Brain pericyte (primary cell): ENCODE data around the gene WDR7.

Experiments used
- DNase-seq: peaks from one replicate; pipeline ENCODE4 v3.0.0-alpha.2; 2012; ENCODE audit warnings: low read depth, low spot score

The WDR7 gene

DNA sequence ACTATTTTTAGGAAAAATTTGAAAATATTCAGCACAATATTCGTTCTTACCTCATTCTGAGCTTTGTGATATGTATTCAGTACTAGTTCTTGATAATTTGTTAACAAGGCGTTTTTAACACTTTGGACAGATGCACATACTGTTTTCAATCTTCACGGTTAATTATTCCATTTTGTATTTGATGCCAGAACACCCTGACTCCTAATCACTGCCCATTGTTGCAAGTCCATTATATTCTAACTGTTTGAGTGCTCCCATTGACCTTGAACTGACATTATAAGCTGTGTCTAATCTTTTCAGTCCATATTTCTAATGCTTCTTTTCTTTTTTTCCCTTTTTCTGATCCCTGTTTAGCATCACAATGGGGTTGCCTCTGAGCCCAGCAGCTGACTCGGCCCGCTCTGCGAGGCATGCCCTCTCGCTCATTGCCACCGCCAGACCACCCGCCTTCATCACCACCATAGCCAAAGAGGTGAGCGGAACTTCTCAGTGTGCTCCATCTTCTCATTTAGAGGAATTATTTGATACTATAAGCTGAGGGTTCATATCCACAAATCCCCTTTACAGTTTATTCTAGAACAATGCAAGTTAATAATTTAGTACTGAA lies 284.4 kb downstream of the WDR7 start:
- no peak for DNase-seq

DNA sequence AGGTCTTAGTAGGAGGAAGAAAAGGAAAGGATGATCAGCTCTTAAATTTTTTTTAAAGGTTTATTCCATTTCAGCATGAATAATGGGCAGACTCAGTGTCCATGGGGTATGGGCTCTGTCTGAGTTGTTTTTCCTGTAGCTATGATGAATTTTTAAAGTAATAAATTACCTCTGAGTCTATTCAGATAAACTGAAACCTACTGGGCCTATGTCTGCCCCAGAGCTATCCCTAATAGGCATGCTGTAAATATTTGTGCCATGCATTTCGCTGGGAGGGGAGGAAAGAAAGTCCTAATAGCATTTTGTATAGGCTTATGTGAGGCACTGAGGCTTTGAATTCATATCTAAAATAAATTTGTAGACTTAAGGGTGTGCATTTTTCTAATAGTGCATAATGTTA lies 285.3 kb downstream of the WDR7 start:
- DNase-seq, result no peak

DNA sequence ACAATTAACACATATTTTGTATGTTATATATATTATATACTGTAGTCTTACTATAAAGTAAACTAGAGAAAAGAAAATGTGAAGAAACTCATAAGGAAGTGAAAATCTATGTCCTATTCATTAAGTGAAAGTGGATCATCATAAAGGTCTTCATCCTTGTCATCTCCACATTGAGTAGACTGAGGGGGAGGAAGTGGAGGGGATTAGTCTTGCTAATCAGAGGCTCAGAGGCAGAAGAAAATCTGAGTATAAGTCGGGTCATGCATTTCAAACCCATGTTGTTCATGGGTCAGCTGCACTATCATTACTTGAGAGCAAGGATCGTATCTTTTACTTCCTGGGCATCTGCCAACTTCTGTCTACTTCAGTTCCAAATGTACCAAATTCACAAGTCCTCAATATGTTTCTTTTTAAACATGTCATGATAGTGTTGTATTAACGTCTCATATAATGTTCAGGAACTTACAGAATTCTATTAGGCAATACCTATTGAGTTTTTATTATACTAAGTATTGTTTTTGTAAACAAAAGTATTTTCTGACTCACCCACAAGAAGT lies 286.8 kb downstream of the WDR7 start:
- DNase-seq, result no peak

DNA sequence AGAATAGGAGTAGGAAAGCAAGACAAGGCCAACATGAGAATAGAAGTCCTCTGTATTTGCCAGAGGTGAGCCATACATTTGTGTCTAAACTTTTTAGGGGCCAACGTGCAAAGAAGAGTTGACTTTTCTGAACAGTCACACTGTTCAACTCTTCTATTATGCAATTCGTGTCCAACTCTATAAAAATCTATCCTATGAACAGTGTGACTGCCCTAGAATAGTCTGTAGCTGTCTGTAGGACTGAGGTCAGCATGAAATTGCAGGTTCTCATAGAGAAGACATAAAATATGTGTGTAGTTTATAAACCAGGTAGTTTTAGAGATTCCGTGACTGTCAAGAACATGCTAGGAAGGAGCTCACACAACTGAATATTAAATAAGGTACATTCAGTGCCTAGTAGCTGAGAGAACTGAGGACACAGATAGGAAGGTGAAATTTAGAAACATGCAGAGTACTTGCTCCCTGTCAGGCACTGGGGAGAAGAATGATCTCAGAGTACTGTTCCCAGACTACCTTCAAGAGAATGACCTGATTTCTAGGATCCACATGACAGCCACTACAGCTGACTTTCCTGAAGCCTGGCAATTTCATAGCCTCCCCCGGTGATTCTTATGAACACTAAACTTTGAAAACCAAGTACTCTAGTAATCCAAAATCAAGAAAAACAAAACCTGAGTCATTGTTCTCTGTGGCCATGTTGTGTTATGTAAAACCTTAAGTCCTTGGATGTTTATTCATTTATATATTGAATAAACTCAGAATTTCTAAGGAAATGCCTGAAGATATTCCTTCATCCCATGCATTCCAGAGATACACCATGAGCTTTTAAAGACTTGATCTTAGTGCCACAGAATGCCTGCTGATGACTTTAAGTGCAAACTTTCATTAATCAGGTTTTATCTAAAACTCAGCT lies 294.3 kb downstream of the WDR7 start:
- no peak for DNase-seq

DNA sequence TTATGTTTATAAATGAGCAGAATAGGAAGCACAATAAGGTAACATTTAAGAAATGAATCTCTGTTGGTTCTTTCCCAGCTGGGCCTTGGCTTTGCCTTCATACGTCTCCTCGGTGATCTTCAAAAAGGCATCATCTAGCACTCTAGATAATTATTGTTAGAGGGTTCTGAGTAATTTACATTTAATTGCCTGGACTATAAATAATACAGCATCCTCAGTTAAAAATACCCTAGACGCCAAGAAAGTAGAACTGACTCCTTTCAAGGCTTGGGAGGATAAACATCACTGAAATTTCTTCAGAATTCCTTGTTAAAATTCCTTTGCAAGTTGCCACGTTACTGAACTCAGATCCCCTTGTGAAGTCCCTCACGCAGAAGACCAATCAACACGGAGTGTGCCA lies 296.1 kb downstream of the WDR7 start:
- DNase-seq, result no peak

DNA sequence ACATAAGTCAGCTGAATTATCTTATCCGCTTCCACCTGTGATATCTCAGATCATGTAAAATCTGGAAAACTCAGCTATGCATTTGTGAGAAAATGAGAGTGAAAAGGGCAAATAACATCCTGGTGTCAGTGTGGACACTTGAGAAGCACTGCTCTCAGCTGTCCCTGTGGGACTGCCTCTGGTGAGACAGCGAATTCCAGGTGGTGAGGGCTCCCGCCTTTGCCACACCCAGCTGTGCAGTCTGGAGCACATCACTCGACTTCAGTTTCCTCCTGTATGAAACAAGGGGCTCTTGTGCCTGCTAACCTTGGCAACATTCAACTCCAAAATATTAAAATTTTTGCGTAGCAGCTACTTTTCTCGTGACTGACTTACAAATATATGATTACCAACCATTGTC lies 300.9 kb downstream of the WDR7 start:
- DNase-seq, result no peak

DNA sequence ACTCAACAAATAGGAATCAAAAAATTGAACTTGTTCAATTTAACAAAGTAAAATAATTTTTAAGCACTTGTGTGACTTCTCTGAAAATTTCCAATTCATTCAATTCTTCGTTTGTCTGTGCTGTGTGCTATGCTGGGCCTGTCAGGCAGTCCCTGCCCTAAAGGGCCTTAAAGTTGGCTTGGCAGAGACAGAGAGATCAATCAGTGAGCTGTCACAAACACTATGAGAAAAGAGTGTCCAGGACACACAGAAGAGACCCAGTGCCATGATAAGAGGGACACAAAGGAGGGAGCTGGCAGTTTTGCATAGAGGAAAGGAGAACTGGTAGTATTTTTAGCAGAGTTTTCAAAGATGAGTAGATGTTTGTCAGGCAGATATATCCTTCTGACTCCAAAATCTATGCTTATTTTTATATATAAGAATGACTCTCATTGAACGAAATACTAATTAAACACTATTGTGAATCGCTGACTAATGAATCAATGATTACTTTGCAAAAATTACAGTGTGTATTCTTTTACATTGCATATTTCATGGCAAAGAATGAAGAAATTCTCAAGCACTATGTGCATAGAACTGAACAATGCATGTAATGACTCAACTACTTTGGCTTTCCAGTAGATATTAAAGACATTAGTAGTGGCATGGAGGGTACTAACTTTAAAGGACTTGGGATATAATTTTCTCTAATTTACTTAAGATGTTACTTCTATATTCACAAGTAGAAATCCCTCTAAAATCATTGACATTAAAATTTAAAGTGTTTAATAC lies 302.5 kb downstream of the WDR7 start:
- DNase-seq, result no peak

DNA sequence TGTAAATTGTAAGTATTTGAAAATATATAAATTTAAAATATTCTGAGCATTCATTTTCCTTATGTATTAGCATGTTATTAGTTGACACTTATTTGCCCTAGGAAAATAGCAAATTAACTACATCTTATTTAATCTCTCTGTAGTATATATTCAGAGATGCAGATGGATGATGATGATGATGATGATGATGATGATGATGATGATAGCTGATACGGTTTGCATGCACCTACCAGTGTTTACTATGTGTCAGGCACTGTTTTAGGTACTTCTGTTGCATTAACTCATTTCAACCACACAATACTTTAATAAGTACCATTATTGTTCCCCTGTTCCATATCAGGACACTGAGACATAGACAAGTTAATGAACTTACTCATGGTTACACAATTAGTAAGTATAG lies 304.3 kb downstream of the WDR7 start:
- no peak for DNase-seq

DNA sequence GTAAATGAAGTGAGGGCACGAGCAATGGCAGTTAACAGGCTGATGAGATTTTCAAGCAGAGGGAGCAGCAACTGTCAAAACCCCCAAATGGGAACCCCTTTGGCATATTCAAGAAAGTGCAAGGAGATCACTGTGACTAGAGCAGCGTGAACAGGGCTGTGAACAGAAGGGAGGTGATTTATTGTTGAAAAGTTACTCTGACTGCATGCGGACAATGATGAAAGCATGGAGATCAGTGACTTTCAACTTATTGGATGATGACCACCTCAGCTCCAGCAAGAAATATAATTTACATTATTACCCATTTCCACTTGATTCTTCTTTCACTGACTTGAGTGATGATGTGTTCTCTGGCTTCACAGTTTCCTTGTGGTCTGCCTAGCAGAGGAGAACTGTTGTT lies 308.0 kb downstream of the WDR7 start:
- no peak for DNase-seq

DNA sequence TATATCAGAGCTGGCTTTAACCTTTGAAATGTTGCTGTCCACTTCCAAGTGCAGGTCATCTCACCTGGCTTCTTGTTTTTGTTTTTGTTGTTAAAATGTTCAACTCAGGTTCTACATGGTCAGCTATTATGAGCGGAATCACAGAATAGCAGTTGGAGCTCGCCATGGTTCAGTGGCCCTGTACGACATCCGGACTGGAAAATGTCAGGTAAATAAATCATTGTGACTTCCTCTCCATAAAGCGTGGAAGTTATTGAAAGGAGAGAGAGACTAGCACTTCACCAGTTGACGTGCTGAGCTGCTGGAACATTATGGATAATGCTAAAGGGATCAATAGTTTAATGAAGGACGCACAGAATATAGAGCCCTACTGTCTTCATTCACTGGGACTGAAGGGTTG lies 311.2 kb downstream of the WDR7 start:
- no peak for DNase-seq

DNA sequence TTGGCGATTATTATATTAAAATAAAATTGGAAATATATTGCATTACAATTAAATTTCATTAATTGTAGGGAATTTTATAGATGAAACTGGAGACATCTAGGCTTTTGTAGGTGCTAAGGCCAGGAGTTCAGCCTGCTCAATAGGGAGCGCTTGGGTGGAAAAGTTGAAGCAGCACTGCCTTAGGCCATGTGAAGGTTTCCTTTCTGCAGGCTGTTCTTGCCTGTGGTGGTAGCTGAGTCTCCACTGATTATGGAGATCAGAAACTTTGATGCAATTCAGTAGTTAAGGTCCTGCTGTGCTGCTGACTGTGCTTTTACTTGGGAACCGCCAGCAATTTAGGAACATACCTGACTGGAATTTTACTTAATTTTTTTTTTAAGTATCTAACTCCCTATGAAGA lies 315.9 kb downstream of the WDR7 start:
- DNase-seq, result no peak

DNA sequence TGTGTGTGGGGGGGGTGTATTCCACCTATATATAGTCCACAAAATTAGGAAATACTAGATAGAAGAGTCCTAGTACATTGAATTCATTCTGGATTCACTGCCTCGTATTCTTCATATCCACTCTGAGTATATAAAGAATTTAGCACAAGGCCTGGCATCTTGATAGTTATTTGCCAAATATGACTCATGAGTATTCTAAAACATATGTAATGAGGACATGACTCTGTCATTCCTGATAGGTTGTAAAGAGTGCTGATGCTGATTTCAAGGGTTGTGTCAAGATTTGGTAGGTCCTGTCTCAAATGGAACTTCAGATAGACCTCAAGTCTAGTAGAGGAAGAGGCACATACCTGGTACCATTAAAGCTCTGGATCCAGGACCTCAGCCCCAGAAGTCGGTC lies 322.3 kb downstream of the WDR7 start:
- DNase-seq, result no peak

DNA sequence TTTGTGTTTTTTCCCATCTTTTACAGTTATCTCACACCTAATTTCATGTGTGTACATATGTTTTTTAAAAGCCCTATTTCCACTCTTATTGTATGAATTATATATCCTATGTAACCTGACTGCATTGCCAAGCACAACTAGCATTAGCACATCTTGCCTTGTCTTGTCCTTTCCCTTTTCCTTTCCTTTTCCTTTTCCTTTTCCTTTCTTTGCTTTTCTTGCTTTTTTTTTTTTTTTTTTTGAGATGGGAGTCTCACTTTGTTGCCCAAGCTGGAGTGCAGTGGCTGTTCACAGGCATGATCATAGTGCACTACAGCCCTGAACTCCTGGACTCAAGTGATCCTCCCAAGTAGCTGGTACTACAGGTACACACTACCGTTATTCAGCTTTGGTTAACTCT lies 323.0 kb downstream of the WDR7 start:
- no peak for DNase-seq

DNA sequence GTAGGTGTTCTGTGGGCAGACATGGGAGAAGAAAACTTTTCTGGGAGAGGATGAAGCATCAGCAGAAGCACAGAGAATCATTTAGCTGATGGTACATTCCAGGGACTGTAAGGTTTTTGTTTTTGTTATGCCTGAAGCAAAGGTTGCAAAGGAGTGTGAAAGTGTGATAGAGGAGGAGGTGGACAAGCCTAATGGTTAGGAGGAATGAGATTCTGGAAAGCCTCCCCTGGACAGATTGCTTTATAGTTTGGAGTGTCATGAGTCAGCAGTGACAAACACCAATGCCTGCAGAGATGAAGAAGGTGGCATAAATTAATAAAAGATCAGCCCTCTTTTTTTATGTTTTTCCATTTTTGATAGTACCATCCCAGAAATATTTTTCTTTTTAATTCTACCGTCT lies 324.1 kb downstream of the WDR7 start:
- no peak for DNase-seq

DNA sequence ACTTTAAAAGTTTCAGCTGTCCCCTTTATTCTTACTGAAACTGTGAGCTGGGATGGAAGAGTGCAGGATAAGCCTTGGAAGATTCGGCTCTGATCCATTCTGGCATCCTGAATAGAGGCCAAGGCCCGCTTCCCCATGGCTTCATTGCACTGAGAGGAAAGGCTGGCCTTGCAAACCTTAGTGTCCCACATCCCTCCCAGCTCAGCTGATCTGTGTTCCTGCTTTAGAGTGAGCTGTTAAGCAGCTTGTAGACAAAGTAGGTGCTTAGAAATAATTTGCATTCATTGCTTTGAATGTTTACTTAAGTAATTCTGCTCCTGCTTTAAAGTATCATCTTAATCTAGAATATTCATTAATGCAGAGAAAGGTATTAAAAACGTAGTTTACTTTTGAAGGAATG lies 326.1 kb downstream of the WDR7 start:
- DNase-seq, result no peak

DNA sequence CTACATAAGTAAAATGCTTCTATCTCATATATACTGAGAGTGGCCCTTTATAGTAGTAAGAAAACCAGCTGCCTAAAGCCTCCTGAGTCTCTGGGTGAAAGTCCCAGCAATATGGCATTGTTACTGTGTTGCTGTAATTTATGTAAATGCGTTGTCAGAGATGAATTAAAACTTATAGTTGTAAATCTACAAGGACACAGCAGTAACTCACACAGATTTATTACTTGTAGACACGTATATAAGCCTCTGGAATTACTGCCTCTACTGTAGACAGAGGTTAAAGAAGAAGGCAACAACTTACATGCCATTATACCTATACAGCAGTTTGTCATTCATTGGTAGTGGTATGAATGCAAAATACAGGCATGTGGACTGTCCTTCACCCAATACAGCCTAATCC lies 326.6 kb downstream of the WDR7 start:
- no peak for DNase-seq

DNA sequence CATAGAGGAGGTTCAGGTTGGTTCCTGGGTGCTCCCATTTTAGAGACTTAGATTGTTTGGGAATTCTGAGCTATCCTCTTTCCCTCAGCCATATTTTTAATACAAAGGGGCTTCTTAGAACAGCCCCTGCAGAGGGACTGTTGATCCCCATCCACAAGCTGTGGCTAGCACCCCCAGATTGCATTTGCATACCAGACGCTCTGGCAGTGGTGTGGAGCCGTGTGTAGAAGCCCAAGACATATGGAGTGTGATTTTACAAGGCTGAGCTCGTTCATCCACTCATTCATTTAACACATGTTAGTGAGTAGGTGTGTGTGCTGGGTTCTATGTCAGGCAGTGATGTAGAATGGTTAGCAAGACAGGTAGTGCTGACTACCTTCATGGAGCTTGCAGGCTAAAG lies 329.0 kb downstream of the WDR7 start:
- no peak for DNase-seq

DNA sequence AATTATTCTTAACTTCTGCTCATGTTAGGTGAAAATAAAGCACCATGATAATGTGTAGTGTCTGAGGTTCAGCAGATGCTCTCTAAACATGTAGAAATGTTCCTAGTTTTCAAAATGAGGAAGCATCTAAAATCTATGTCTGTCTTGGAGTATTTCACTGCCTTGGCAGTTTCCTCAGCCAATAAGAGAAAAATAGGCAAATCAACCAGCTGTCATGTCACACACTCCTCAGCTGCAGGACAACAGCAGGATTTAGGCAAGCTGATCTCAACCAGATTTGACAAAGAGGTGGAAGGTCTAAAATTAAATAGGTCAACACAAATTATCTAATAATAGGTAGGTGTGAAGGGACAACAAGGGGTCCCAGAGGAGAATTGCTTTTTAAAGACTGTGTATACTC lies 331.6 kb downstream of the WDR7 start:
- no peak for DNase-seq

DNA sequence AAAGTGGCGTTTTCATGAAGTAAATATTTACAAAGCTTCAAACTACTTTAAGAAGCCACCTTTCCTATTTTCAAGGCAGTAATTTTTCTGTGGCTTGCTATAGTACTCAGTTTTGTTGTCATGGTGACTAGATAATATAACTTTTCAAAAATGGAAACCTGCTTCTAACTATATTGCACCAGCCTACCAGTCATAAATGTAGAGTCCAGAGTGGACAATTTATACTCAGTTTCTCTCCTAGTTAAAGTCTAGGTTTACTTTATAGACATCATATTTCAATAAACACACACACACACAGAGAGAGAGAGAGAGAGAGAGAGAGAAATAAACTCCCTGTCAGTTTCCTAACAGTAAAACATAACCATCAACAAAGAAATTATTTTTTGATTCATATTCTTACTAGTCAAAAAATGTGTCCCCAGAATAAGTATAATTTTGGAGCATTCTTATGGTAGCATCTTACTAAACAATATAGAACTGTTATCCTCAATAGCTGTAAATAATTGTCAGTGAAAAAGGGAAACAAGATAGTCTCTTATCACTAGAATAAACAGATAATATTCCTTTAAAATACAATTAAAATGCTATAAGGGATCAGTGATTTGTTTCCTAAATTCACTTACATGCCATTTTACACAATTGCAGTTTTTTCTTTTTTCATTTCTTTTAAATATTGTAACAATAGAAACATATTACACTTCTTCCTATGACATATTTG lies 332.3 kb downstream of the WDR7 start:
- no peak for DNase-seq

DNA sequence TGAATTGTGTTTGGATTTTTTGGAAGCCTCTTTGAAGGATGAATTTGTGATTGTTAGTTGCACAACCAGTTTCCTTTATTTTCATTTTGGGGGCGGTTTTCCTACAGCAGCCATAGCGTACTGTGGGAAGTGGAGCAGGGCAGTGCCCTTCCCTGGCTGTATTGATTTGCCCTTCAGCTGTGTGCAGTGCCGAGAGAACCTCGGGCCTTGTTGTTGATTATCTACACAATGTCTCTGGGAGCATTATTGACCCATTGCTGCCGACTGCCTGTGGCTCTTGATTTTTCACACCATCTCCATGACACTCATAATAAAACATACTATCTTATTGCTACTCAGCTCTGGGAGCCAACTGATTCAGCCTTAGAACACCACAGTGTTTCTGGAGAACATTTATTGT lies 333.6 kb downstream of the WDR7 start:
- no peak for DNase-seq

DNA sequence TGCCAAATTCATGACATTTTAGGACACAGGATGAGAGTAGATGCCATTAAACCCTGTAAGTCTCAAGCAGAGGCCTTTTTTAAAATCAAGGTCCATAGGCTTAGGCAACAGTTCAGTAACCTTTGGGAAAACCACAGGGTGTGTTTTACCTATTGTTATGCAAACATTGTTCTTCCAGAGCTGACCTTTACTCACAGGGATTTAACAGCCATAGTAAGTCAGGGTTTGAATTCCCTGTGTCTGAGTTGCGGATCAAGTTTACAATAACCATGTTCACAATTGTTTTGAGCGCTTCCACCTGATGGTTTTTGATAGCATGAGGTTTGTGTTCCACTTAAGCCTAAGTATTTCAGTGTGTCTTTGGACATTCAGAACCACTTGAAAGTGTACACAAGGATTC lies 335.7 kb downstream of the WDR7 start:
- DNase-seq, result no peak

DNA sequence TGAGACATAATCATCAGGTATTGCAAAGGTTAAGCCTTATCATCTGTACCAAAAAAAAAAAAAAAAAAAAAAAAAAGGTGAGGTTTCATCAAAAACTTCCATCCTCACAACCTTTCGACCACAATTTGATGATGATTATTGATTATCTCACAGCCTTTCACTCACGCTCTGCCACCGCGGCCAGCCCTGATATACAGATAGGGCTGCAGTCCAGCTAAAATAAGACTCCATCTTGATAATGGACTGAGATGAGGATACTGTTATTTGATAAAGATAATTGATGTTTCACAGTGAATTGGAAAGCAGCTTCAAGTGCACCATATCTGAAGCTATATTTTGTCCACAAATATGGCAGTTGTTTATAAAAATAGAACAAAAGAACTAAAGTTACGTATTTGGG lies 336.1 kb downstream of the WDR7 start:
- no peak for DNase-seq
